ENCODE results near the gene CDK19.

Gene CDK19

GRCh38 chr6:110567957-110568696, 247.1 kb downstream of the CDK19 start:
- no peak for DNase-seq

DNA sequence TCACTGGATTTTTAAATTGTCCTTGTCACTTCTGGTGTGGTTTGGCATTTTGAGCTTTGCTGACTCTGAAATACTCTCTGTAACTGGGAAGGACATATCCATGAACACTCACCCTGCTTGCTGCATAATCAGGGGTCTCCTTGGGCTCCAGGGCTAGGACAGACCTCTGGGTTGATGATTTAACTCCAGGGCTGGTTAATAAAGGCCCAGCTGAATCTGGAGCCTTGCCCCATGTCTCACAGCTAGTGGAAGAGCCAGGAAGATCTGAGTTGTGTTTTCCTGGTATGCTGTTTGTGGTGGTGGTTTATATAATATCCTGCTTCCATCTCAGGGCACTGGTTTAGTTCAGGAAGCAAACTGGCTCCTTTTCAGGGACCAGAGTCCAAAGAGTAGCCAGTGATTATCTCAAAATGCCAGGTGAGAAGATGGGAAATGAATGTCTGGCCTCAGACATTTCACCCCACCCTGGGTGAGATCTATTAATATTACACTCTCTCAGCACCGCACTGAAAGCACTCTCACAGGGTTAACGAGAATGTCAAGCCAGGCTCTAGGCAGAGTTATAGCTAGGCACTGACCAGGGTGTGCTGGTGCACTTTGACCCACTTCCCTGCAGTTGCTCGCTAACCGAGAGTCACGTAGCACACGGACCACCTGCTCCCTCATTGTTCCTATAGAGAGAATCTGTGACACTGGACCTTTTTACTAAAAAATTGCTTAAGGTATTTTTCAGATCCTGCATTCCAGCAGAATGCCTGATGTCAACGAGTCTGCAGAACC, 248.7 kb downstream of the CDK19 start:
- no peak for DNase-seq

GRCh38 chr6:110564703-110565421, 250.4 kb downstream of the CDK19 start:
- DNase-seq, result no peak

DNA sequence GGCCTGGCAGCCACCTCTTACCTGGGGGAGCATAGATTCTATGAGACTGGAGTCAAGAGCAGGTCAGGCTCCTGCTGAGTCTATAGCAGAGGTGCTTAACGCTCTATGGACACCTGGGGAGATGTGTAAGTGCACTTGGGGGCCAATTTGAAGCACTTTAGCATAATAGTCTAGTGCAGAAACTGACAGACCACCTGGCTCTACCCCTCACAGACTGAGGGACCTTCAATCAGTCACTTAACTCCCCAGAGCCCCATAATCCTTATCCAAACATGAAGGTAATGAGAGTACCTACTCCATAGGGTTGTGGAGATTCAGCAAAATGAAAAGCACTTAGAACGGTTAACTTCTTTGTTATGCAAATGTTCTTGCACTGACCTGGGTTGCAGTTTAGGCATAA, 251.6 kb downstream of the CDK19 start:
- DNase-seq, result no peak

DNA sequence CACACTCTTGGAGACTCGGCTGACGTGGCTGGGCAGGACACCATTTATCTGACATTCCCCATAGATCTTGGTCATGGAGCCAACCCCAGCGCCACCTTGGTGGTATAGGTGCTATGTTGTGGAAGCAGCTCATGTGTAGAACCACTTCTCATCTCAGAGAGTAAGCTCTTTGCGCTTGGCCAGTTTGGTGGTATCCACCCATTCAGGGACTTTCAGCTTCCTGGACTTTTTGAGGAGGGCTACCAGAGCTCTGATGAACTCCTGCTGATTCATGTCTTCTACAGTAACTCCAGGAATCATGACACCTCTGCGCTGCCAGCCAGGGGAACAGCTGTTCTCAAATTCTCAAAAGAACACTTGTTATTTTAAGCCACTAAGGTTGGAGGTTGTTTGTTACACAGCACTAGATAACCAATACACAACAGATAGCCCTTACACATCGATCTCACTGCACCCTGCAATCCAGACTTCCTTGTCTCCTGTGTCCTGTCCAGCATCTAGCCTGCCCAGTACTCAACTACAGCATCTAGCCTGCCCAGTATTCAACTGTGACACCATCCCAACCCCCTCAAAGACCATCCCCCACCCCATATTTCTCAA, 252.9 kb downstream of the CDK19 start:
- DNase-seq, result no peak

DNA sequence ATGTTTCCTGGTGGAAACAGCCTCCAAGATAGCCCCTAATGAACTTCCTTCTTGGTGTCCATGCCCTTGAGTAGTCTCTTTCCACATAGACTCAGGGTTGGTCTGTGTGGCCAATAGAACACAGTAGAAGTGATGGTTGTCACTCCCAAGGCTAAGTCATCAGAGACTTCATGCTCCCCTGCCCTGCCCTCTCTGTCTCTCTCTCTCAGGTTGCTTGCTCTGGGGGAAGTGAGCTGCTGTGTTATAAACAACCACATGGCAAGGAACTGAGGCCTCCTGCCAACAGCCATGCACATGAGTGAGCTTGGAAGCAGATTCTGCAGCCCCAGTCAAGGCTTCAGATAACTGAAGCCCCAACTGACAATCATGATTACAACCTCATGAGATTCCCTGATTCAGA, 253.6 kb downstream of the CDK19 start:
- DNase-seq, result no peak

DNA sequence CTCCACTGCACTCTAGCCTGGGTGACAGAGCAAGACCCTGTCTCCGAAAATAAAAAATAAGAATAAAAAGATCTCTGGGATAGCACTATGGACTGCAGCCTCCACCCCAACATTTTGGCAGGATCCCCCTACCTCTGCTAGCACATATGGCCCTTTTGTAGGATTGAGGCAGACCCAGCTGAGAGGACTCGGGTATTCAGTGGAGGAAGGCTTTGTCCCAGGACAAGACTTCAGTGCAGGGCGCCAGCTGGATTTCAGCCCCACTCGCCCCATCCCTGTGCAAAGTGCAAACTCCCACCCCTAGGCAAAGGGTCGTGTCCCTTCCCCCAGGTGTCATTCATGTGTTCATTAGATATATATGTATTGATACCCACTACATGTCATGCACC, 254.3 kb downstream of the CDK19 start:
- DNase-seq, result no peak

DNA sequence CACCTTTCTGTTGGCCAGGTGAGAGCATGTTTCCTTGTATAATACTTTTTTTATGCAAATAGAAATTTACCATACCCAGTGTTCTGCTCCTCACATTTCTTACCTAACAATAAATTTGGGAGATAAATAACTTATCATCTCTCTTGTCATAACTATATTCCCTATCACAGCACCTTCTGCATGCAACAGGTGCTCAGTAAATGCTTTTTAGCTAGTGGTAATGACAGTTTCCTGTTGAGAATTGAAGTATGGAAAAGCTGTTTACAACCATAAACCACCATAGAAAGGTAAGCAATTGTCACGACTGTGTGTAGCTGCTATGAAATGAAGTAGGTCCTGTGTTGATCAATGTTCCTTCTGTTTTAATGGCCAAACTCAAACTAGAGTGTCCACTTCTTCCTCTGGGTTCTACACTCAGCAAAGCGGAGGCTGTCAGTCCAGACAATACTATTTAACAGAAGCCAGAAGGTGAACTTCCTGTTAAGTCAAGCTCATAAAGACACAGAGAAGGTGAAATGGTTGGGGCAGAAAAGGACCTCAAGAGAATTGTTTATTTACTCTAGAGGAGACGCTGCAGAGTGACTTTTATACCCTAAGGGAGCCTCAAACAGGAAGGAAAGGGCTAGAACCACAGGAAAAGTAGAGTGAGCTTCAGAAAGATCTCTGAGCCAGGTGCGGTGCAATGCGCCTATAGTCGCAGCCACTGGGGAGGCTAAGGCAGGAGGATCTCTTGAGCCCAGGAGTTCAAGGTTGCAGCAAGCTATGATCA, 254.8 kb downstream of the CDK19 start:
- DNase-seq, result peak; percentile 32
